Uterus (tissue), 2 donors: ENCODE measurements around the gene CSNK2A1.

Experiments
- CTCF ChIP-seq, 4 experiments: fragments of 200-600 bp in 2 of 4; fragments of 450-650 bp in 2 of 4; sonication (generic) in 2 of 4; IDR thresholded peaks; one replicate each; pipeline ENCODE4 v1.5.1; 2016 to 2019; ENCODE audit warnings: antibody characterized with exemption in 4 of 4, mild to moderate bottlenecking in 2 of 4, moderate library complexity in 1 of 4
- POLR2A ChIP-seq, 2 donors: fragments of 450-650 bp; IDR thresholded peaks; one replicate each; pipeline ENCODE4 v1.6.1; 2016; ENCODE audit warnings: antibody characterized with exemption in 2 of 2, mild to moderate bottlenecking in 1 of 2, moderate library complexity in 1 of 2

GRCh38 chr20:562232-562897 lies 18.8 kb upstream of the CSNK2A1 start:
- TF ChIP-seq CTCF (IDR thresholded peaks at IDR 0.05), result no peak
- no peak for TF ChIP-seq POLR2A (IDR thresholded peaks at IDR 0.05)
